ENCODE data around the gene GOSR2.

DNA sequence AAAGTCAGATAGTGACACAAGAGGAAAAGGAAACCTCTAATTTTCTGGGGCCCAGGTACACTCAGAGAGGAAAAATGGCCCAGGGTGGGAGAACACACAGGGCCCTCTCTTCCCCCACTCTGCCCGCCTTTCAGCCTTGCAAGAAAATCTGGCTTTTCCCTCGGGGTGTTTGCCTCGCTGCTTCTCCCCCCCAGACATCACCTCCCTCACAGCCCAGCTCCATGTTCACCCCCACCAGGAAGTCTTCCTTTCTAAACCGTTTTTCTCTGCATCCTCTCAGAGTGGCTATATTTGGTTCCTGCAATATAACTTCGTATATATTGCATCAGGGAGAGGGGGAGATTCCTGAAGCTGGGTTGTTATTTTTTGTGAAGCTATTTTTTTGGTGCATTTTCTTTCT lies 28.7 kb downstream of the GOSR2 start:
- TF ChIP-seq EZH2 (IDR thresholded peaks at IDR 0.05; ENCODE audit: low read length, unreplicated experiment) (no peak), CTCF (conservative IDR thresholded peaks at IDR 0.05; ENCODE audit: low read depth, low read length) (no peak), EZH2phosphoT487 (IDR thresholded peaks at IDR 0.05; ENCODE audit: borderline replicate concordance, low read length) (no peak)

Measured in PC-3 (cell line).